NCI-H2029 treated with DMSO at 0.1 percent for 48 hours (cell line): ENCODE data around the gene GRID2.
"Not testable (repeated sequence)": the region's sequence is repeated elsewhere in the genome, so short reads cannot be mapped to it uniquely, and the experiment has no call there.

Source experiments
- DNase-seq: peaks from one replicate; lab custom pipeline; 2025; lab: John Stamatoyannopoulos, UW

Gene GRID2

GRCh38 chr4:92305878-92306520, 2.2 kb downstream of the GRID2 start:
- no peak for DNase-seq

DNA sequence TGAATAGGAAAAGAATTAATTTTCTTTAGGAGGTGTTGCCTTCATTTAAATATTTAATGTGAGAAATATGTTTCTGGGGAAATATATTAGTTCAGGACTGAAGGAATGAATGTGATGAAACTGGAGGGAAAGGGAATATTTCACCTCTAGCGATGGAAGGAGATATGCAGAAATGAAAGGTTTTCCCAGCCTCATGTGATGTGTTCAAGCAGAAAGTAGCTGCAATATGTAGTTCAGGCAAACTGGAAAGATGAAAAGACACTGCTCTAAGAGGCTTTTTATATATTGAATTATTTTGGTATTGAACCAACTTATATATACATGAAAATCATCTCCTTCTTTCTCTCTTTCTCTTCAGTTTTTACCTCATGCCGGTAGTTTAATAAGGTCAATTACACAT, 3.4 kb downstream of the GRID2 start:
- DNase-seq, result no peak

DNA sequence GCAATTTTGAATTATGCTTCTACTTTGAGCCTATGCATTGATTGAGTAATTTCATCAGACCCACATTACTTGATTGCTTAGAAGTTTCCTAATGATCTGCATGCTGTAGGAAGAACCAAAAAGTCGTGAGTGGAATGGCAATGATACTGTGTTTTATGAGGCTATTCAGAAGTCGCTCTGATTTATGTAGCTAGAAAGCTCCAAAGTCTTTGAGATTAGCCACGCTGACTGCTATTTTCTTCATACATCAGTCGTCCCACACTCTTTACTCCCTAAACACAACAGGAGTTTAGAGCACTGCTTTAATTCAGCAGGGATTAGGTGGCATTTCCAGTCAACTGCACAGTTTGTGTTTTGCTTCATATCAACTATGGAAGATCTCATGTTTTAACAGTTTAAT, 4.1 kb downstream of the GRID2 start:
- no peak for DNase-seq

- no peak for DNase-seq
These were observed 13.3 kb downstream of the GRID2 start for GRCh38 chr4:92317047-92317446.

DNA sequence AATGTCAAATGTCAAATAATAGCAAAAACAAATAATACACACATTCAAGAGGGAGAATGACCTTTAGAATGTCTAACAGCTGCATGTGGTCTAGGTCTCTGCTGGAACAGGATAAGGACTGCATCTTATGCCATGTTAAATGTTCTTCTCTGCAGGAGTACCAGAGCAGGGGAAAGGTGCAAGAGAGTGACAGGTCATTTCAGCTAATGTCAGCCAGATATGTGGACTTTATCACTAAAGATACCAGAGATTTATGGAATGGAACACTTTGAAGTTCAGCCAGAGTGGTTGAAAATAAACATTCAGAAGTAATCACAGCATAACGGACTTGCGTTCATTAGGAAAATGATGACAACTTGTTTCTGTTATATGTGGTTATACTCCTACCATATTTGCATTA, 24.3 kb downstream of the GRID2 start:
- DNase-seq, result no peak

DNA sequence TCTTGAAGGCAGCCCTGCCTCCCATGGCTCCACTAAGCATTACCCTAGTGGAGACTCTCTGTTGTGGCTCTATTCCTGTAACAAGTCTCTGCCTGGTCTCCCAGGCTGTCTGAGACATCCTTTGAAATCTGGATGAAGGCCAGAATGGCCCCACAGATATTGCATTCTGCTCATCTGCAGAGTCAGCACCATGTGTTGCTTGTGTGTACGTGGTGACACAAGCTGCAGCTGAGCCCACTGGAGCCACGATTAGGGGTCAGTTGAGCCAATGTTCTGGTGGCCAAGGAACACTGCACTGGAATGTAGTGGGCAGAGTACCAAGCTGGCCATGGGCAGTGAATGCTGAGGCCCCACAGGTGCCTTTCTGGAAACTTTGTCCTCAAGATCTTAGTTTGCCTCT, 29.2 kb downstream of the GRID2 start:
- DNase-seq, result no peak

DNA sequence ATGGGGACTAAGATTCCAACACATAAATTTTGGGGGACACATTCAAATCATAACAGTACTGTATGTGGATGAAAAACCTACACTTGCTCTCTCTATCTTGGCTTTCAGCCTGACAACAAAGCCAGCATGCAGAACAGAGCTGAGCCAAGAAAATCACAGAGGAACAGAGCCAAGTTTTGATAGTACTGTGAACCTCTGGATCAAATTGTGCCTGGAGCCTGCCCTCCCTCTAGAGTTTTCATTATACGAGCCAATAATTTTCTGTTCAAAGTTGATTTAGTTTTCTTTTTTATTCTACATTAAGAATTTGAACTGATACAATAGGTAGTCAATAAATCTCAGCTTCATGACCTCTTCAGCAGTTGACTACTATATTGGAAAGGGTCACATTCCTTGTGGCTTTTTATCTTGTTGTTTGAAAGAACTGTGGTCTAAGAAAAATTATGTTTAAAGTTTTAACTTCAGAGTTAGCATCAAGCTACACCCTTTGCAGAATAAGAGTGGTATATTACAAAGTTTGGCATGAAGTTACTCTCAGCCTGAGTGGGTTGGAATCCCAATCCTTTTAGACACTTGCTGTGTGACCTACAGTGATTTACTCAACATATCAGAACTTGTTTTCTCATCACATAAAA, 31.1 kb downstream of the GRID2 start:
- DNase-seq, result no peak

DNA sequence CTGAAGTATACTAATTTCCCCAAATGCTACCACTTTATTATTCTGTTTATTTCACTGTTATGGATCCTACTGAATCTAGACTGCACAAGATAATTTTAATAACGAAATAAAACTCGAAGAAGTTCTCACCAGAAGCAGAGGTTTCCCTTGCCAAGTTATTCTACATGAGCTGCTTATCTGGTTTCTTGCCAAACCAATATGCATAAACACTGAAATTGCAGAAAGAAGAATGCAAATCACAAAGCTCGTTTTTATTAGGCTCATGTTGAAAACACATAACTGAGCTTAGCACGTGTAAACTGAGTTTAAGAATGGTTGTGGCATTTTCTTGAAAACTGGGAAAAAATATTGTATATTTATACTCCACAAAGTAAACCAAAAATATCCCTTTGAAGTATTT, 35.9 kb downstream of the GRID2 start:
- DNase-seq, result no peak

DNA sequence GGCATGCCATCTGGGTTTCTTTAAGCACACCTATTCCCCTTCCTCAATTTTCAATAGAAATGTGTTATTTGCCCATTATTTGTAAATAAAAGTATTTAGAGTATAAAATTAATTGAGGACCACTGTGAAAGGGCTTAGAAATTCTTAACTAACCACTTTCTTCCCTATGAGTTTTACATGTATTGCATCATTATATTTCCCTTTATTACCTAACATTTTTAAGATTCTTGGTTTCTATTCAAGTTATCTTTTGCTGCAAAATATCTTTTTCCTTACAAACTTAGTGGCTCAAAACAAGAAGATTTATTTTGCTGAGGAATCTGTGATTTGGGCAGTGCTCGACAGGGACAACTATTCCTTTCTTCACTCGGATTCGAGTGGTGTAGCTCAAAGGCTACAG, 40.5 kb downstream of the GRID2 start:
- DNase-seq, result no peak

DNA sequence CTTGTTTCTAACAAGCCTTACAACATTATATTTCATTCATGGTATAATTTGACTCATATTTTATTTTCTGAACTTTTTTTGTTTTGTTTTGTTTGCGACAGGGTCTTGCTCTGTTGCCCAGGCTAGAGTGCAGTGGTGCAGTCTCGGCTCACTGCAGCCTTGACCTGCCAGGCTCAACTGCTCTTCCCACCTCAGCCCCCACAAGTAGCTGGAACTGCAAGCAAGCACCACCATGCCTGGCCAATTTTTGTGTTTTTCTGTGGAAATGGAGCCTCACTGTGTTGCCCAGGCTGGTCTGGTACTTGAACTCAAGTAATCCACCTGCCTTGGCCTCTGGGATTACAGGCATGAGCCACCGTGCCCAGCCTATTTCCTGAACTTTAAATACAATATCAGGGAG, 42.5 kb downstream of the GRID2 start:
- no peak for DNase-seq

- no peak for DNase-seq
These were observed 54.2 kb downstream of the GRID2 start for GRCh38 chr4:92357966-92358365.

DNA sequence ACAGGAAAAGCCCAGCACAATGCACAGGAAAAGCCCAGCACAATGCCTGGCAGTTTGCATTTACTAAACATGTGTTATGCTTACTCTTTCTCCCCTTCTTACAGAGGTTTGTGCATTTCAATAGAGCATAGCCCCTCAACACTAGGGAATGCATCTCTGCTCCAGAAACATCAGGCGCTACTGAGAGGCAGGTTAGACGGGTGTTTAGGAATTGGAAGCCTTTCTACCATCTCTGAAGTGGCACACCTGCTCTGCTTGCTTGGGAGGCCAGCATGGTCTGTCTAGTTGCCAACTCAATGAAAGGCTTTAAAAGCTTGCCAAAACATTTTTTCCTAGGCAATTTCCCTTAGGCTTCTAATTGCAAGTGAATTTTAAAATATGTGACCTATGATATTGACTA, 55.7 kb downstream of the GRID2 start:
- DNase-seq, result peak; percentile 9

GRCh38 chr4:92362028-92362427, 58.3 kb downstream of the GRID2 start:
- DNase-seq, result no peak

- DNase-seq, result no peak
These were observed 64.9 kb downstream of the GRID2 start for GRCh38 chr4:92368653-92369052.

GRCh38 chr4:92381616-92382015, 77.8 kb downstream of the GRID2 start:
- DNase-seq, result no peak

- no peak for DNase-seq
These were observed 78.4 kb downstream of the GRID2 start for GRCh38 chr4:92382128-92382527.

GRCh38 chr4:92387459-92388069, 83.8 kb downstream of the GRID2 start:
- peak; percentile 23 for DNase-seq

DNA sequence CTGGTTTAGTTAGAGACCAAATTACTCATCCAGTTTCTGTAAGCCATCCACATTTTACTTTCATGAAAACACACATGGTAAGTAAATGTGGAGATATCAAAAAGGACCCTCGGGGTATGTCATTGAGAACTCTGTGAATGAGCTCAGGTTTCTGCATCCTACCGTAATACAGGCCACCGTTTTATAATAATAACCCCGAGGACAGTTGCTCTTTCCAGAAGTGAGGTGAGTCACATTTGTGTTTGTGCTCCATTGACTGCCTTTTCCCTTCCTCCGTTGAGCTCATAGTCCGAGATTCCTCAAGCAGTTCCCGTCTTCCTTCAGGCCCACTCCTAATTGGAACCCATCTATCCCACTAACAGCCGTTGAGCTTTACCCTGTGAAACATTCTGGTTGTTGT, 95.3 kb downstream of the GRID2 start:
- DNase-seq, result no peak

DNA sequence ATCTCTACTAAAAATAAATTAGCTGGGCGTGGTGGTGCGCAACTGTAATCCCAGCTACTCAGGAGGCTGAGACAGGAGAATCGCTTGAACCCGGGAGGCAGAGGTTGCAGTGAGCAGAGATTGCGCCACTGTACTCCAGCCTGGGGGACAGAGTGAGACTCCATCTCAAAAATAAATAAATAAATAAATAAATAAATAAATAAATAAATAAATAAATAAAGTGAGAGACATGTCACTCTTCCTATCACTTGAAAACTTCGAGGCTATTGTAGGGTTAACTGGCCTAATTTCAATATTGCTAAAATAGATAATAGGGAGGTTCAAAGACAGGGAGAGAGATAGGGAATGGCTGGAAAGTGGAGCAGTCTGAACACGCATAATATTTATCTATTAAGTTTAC, 99.8 kb downstream of the GRID2 start:
- not testable (repeated sequence) for DNase-seq

GRCh38 chr4:92406488-92406887, 102.7 kb downstream of the GRID2 start:
- DNase-seq, result no peak

GRCh38 chr4:92421920-92422319, 118.2 kb downstream of the GRID2 start:
- DNase-seq, result no peak

DNA sequence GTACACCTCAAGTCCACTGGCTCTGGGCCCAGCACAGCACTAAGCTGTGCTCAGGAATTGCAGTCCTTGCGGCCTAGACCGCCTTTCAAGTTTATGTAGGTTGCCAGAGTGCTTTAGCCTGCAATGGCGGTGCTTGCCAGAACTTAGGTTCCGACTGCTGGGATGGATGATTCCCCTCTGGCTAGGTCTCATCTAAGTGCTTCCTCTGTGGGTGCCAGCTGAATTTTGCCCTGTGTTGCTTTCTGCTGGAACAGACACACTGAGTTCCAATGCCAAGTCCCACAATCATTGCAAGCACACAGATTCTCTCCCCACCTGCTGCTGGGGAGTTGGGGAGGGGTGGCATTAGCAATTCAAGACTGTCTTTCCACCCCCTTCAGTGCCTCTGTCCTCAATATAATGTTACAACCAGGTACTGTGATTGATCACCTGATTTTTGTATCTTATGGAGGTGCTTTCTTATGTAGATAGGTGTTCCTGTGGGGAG, 129.5 kb downstream of the GRID2 start:
- DNase-seq, result no peak

DNA sequence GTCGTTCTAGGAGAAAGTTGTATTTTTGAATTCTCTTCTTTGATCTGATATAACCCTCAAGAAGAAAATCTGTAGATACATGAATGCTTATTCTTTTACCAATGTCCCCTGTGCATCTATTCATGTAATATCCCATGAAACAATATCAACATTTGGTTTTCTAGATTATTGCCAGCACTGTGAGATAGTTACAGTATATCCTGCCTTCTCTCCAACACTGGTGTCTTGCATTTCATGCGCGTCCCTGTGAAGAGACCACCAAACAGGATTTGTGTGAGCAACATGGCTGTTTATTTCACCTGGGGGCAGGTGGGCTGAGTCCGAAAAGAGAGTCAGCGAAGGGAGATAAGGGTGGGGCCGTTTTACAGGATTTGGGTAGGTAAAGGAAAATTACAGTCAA, 135.0 kb downstream of the GRID2 start:
- DNase-seq, result not testable (repeated sequence)

- not testable (repeated sequence) for DNase-seq
These were observed 138.4 kb downstream of the GRID2 start for GRCh38 chr4:92442131-92442530.
